Left ventricle myocardium inferior (tissue), 1 donor: ENCODE results near the gene STRN3. TPM values are rescaled to one million over a fixed set of nuclear protein-coding genes. Genes with fewer than 3 reads are reported as not detected.
"Not testable (repeated sequence)": the region's sequence is repeated elsewhere in the genome, so short reads cannot be mapped to it uniquely, and the experiment has no call there.

ENCODE experiments used
- DNase-seq: peaks from one replicate; pipeline ENCODE4 v3.0.0-alpha.2; 2020
- H3K27ac ChIP-seq: fragments of 200-600 bp; replicated peaks from 2 replicates; pipeline ENCODE4 v1.8.0; 2021
- H3K27me3 ChIP-seq: fragments of 200-600 bp; 2 replicates; pipeline ENCODE4 v1.8.0; 2021; ENCODE audit warnings: low read depth
- H3K36me3 ChIP-seq: fragments of 200-600 bp; 2 replicates; pipeline ENCODE4 v1.8.0; 2021
- H3K4me1 ChIP-seq: fragments of 200-600 bp; 2 replicates; pipeline ENCODE4 v1.8.0; 2021
- H3K4me3 ChIP-seq: fragments of 200-600 bp; 2 replicates; pipeline ENCODE4 v1.8.0; 2021; ENCODE audit warnings: mild to moderate bottlenecking, moderate library complexity
- H3K9me3 ChIP-seq: fragments of 200-600 bp; replicated peaks from 2 replicates; pipeline ENCODE4 v1.8.0; 2021
- intact Hi-C: fragments of 100-400 bp; cut with micrococcal nuclease; formaldehyde crosslinking; loops from one replicate; pipeline ENCODE4 v1.11.0; 2022
- total RNA-seq: library from RNA; stranded (reverse); fragmentation: NEBNext Ultra II Directional; extraction: Animal tissue kit (Norgen Biotek cat#: 25700); gene quantifications from one replicate; pipeline ENCODE4 v1.2.1, GENCODE V29; 2021
- TF ChIP-seq, protein P1 (sequence below): fragments of 200-600 bp; IDR thresholded peaks from 2 replicates; pipeline ENCODE4 v1.8.0; 2021; ENCODE audit warnings: antibody characterized with exemption, mild to moderate bottlenecking, borderline replicate concordance
- donor health status: DM: no; HTN: yes; CAD: no; lungs with severe emphysema.

STRN3 gene
- total RNA-seq, 1 donor from 2014 or later = 48.7 TPM

GRCh38 chr14:30940886-30941285 lies 85.3 kb downstream of the STRN3 start:
- Histone ChIP-seq H3K4me3 (no peak overlapping the region), H3K27ac (no peak overlapping the region), H3K9me3 (no peaks in the 10 kb centered on the region), H3K27me3 (no peaks in the 10 kb centered on the region), H3K4me1 (peaks cover 18% of the 10 kb centered on the region), H3K36me3 (peaks cover 26% of the 10 kb centered on the region)
- DNase-seq = no peak
- TF ChIP-seq, protein P1, sequence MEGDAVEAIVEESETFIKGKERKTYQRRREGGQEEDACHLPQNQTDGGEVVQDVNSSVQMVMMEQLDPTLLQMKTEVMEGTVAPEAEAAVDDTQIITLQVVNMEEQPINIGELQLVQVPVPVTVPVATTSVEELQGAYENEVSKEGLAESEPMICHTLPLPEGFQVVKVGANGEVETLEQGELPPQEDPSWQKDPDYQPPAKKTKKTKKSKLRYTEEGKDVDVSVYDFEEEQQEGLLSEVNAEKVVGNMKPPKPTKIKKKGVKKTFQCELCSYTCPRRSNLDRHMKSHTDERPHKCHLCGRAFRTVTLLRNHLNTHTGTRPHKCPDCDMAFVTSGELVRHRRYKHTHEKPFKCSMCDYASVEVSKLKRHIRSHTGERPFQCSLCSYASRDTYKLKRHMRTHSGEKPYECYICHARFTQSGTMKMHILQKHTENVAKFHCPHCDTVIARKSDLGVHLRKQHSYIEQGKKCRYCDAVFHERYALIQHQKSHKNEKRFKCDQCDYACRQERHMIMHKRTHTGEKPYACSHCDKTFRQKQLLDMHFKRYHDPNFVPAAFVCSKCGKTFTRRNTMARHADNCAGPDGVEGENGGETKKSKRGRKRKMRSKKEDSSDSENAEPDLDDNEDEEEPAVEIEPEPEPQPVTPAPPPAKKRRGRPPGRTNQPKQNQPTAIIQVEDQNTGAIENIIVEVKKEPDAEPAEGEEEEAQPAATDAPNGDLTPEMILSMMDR = no peak
- intact Hi-C loops = no loop called here

- peaks cover 18% of the 10 kb centered on the region for H3K4me1 ChIP-seq
- intact Hi-C loops = no loop called here
- no peak for DNase-seq
Observed at GRCh38 chr14:30938617-30939016, 87.6 kb downstream of the STRN3 start.

GRCh38 chr14:30935445-30935844 lies 90.7 kb downstream of the STRN3 start:
- TF ChIP-seq, protein P1 = no peak
- no peak overlapping the region for H3K4me3 ChIP-seq
- peaks cover 36% of the 10 kb centered on the region for H3K36me3 ChIP-seq
- H3K4me1 ChIP-seq = peaks cover 19% of the 10 kb centered on the region
- H3K27ac ChIP-seq = no peak overlapping the region
- no peaks in the 10 kb centered on the region for H3K27me3 ChIP-seq
- intact Hi-C loops = no loop called here
- no peaks in the 10 kb centered on the region for H3K9me3 ChIP-seq
- DNase-seq = no peak

More at GRCh38 chr14:30938617-30939016, 87.6 kb downstream of the STRN3 start:
- no peaks in the 10 kb centered on the region for H3K9me3 ChIP-seq
- H3K36me3 ChIP-seq = peaks cover 32% of the 10 kb centered on the region
- H3K27me3 ChIP-seq = no peaks in the 10 kb centered on the region
- TF ChIP-seq, protein P1 = no peak
- no peak overlapping the region for H3K4me3 ChIP-seq
- H3K27ac ChIP-seq = no peak overlapping the region

DNA sequence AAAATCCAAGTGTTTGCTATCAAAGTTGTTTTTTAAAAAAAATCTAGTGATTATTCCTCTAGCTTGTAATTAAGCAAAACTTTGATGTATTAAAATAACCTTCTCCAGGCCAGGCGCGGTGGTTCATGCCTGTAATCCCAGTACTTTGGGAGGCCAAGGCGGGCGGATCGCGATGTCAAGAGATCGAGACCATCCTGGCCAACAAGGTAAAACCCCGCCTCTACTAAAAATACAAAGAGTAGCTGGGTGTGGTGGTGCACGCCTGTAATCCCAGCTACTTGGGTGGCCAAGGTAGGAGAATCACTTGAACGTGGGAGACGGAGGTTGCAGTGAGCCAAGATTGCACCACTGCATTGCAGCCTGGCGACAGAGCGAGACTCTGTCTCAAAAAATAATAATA lies 92.2 kb downstream of the STRN3 start:
- H3K9me3 ChIP-seq, H3K27ac ChIP-seq, H3K27me3 ChIP-seq, H3K4me3 ChIP-seq, intact Hi-C loops, DNase-seq, H3K4me1 ChIP-seq: not testable (repeated sequence)
- H3K36me3 ChIP-seq = peaks cover 36% of the 10 kb centered on the region

- H3K27me3 ChIP-seq = no peaks in the 10 kb centered on the region
- H3K4me3 ChIP-seq = no peak overlapping the region
- no peaks in the 10 kb centered on the region for H3K9me3 ChIP-seq
- intact Hi-C loops = no loop called here
- TF ChIP-seq, protein P1 = no peak
- peaks cover 14% of the 10 kb centered on the region for H3K4me1 ChIP-seq
- H3K36me3 ChIP-seq = peaks cover 12% of the 10 kb centered on the region
- H3K27ac ChIP-seq = no peak overlapping the region
- DNase-seq = no peak
Observed at GRCh38 chr14:30928462-30928861, 97.7 kb downstream of the STRN3 start.

GRCh38 chr14:30925254-30925653 lies 100.9 kb downstream of the STRN3 start:
- no peak overlapping the region for H3K27ac ChIP-seq
- TF ChIP-seq, protein P1 = no peak
- no peaks in the 10 kb centered on the region for H3K27me3 ChIP-seq
- no peak for DNase-seq
- intact Hi-C loops = no loop called here
- no peaks in the 10 kb centered on the region for H3K9me3 ChIP-seq
- no peak overlapping the region for H3K4me3 ChIP-seq
- peaks cover 8% of the 10 kb centered on the region for H3K4me1 ChIP-seq
- peaks cover 7% of the 10 kb centered on the region for H3K36me3 ChIP-seq
